Gastrocnemius medialis (tissue), 4 donors: ENCODE measurements around the gene ENDOD1.

Experiments
- CTCF ChIP-seq, 5 experiments: fragments of 450-650 bp in 3 of 5; fragments of 200-600 bp in 2 of 5; sonication (generic) in 2 of 5; IDR thresholded peaks in 4 of 5; conservative IDR thresholded peaks in 1 of 5; 1 replicate in 4 of 5; 2 replicates in 1 of 5; pipeline ENCODE4 v1.5.1; 2016 to 2019; ENCODE audit warnings: antibody characterized with exemption in 5 of 5, mild to moderate bottlenecking in 3 of 5, moderate library complexity in 3 of 5
- POLR2A ChIP-seq, 2 donors: fragments of 450-650 bp; IDR thresholded peaks; one replicate each; pipeline ENCODE4 v1.6.1; 2017; ENCODE audit warnings: antibody characterized with exemption in 2 of 2, mild to moderate bottlenecking in 2 of 2, moderate library complexity in 2 of 2

- TF ChIP-seq POLR2A (IDR thresholded peaks at IDR 0.05) (no peak), CTCF (IDR thresholded peaks at IDR 0.05 in 4 of 5, conservative IDR thresholded peaks at IDR 0.05 in 1 of 5) (no peak)
These were observed 19.2 kb upstream of the ENDOD1 start for GRCh38 chr11:95070471-95070870.
